ENCODE data around the gene LEMD3.

LEMD3 gene

DNA sequence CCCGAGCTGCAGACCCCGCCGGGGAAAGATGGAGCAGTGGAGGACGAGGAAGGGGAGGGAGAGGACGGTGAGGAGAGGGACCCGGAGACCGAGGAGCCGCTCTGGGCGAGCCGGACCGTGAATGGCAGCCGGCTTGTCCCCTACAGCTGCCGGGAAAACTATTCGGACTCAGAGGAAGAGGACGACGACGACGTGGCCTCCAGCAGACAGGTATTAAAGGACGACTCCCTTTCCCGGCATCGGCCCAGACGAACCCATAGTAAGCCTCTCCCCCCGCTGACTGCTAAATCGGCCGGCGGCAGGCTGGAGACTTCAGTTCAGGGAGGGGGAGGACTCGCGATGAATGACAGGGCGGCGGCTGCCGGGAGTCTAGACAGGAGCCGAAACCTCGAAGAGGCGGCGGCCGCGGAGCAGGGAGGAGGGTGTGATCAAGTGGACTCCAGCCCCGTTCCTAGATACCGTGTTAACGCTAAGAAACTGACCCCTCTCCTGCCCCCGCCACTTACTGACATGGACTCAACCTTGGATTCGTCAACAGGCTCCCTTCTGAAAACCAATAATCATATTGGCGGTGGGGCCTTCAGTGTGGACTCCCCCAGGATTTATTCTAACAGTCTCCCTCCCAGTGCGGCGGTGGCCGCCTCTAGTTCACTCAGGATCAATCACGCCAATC, 962 bp downstream of the LEMD3 start:
- DNase-seq = peak; percentile 9

DNA sequence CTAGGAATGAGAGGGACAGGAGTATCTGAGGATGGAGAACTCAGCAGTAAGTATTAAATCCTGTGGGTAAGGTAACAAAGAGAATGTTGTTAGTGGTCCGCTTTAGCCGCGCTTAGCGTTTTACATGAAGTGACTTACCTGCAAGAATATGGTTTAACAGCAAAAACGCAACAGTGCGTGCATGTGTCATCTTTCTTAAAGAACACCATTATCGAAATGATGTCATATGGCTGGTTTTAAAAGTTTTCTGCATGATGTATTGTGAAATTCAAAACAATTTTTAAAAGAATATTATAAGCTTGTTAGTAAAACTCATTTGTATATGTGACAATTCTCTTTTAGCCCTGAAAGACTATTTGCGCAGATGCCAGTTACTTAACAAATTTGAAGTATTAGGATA, 1.7 kb downstream of the LEMD3 start:
- DNase-seq = no peak

- no peak for DNase-seq
Observed at GRCh38 chr12:65171870-65172269, 2.5 kb downstream of the LEMD3 start.

DNA sequence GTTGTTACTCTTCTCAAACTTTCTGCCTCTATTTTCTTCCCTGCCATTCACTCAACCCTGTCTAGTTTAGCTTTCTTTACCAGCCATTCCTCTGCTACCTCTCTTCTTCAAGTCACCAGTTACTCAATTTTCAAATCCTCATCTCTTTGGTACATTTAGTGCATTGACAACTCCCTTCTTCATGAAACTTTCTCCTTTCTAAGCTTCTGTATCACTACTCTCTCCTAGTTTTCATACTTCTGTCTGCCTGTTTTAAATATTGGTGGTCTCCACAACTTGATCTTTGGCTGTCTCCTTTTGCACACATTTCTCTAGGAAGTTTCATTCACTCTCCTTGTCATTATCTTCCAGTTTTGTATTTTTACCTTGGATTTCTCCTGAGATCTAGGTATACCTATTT, 6.0 kb downstream of the LEMD3 start:
- no peak for DNase-seq

DNA sequence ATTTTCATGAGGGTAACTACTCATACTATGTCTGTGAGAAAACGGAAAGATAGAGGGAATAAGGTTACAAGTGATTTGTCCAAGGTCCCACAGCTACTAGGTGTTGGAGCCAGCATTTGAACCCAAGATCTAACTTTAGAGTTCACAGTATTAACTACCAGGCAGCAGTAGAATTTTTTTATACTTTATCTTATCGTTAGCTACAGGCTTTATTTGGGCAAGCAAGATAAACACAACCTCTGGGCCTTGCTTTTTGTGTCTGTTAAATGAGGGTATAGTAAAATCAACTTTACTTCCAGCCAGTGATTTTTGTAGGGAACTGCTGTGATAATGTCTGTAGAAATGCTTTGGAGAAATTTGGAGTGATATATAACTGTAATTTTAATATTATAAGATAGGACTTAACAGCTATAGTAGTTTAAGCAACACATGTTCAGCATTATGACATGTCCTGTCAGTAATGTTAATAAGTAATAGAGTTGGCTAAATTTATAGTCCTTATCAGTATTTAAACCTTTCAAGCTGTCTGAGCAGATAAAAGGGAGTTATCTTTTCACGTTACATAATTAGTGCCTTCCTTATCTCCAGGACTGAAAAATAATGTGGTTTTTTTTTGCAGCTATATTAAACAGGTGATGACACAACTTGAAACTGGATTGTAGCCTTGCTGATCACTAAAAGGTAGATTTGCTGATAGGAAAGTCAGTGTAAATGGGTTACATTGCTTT, 12.8 kb downstream of the LEMD3 start:
- no peak for DNase-seq

DNA sequence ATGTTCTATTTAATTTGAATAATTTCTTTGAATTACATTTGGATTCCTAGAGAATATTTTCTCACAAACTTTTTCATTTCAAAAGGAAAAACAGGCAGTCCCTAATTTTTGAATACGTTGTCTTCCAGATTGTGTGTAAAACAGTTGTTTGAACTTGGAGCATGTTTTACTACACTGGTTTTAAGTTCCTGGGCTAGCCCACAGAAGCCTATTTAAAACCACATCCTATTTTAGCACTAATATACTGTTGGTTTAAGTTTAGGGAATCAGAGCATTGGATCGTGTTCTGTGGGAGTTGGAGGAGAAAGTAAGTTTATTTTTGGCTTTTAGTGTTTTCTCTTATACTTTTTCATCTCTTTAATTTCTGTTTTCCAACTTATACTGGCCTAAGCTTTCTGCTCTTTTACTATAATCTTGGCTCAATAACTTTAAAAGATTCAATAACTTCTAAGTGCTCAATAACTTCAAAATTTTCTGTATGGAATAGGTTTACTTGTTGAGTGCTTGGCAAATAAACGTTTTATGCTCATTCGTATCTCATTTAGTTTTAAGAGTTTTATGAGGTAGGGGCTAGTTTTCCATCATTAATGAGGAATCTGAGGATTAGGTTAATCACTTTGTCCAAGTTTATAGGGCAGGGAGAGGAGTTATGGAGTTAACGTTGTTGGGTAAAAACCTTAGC, 14.9 kb downstream of the LEMD3 start:
- no peak for DNase-seq

DNA sequence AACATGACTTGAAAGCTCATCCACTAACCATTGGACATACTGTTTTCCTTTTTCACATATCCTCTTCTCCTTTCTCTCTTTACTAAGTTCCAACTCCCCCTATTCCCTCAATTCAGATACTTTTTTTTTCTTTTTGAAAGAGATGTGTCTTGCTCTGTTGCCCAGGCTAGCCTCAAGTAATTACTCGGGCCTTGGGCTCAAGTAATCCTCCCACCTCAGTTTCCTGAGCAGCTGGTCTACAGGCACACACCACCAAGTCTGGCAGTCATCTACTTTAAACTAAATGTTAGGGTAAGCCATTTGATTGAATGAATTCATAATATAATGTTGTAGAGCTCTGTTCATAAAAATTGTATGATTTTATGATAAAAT, 15.5 kb downstream of the LEMD3 start:
- no peak for DNase-seq

DNA sequence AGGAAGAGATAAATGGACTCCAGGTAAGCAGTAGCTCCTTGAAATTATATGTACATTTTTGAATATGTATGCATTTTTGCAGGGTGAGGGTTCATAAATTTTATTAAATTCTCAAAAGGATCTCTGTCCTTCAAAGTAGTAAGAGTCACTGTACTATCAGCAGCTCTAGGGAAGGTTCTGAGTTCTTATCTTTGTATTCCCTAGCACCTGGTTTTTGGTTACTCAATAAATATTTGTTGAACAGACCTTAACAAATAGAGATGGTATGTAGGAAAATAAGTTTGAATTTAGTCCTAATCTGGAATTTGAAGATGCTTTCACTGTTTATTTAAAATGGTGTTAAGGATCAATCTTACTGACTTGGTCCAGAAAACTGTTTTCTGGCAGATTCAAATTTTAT, 18.3 kb downstream of the LEMD3 start:
- no peak for DNase-seq

- no peak for DNase-seq
Observed at GRCh38 chr12:65188179-65188701, 18.9 kb downstream of the LEMD3 start.

- no peak for DNase-seq
Observed at GRCh38 chr12:65189028-65189718, 19.8 kb downstream of the LEMD3 start.

GRCh38 chr12:65192963-65193516, 23.7 kb downstream of the LEMD3 start:
- DNase-seq = no peak

GRCh38 chr12:65194949-65195348, 25.6 kb downstream of the LEMD3 start:
- DNase-seq = no peak

- DNase-seq = no peak
Observed at GRCh38 chr12:65195387-65196055, 26.1 kb downstream of the LEMD3 start.

DNA sequence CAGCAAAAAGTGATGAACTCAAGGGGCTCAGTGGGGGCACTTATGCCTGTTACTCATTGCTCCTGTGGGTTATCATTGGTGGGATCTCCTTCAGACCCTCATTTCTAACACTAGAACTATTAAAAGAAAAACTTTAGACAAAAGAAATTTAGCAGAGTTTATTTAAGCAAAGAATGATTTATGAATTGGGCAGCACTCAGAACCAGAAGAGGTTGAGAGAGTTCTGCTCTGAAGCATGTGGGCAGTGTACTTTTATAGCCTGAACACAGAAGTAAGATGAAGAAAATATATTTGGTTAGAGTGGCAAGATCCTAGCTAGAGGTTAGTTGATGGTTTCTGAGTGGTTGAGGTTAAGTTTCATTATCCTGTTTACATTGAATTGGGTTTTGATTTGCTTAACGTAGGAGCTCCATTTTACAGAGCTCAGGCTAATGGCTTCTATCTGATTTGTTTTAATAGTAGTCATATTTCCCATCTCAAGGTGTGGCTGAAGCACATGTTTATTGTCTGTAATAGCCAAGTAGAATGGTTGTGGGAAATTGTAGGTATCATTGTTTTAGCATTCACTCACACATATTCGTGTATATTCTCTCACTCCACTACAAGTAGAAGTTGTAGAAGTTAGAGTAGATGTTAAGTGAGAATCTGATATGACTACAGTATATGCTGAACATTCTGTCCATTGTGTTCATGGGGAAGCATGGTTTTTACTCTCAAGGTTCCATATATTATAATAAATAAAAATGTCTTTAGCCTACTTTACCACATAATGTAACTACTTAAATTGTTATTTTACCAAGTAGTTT, 27.6 kb downstream of the LEMD3 start:
- DNase-seq = no peak

DNA sequence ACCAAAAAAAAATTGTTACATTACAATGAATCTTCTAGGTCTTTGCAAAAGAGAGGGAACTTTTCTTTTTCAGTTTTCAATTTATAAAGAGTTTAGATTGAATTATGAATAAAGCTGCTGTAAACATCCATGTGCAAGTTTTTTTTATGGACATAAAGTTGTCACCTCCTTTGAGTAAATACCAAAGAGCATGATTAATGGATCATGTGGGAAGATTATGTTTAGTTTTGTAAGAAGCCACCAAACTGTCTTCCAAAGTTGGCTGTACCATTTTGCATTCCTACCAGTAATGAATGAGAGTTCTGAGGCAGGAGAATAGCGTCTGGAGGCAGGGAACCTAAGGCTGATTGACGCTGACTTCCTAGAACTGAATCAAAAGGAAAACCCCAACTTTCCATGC, 30.2 kb downstream of the LEMD3 start:
- no peak for DNase-seq

GRCh38 chr12:65200007-65200665, 30.8 kb downstream of the LEMD3 start:
- DNase-seq = no peak

GRCh38 chr12:65203376-65203775, 34.0 kb downstream of the LEMD3 start:
- no peak for DNase-seq

GRCh38 chr12:65204886-65205525, 35.6 kb downstream of the LEMD3 start:
- DNase-seq = no peak

DNA sequence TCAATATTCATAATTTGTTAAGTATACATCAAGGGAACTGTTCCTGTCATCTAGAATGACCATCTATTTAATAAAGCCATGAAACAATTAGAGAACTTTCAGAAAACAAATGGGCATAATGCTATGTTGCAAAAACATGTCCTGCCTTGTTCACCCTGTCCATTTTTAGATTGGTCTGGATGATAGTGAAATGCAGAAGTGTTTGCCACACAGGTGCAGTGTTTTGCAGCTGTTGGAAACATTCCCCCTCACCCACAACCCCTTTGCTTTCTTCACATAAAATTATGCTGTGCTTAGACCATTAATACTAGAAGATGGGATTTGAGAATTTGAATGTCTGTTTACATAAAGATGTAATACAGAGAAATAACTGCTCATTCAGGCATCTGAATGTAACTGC, 36.5 kb downstream of the LEMD3 start:
- no peak for DNase-seq

- DNase-seq = no peak
Observed at GRCh38 chr12:65208125-65208524, 38.7 kb downstream of the LEMD3 start.
